Left lung (tissue), 10 donors: Measurements from ENCODE around the gene DNASE1L1. TPM values are rescaled to one million over a fixed set of nuclear protein-coding genes. Genes with fewer than 3 reads are reported as not detected.

Source experiments
- ATAC-seq: fragments of 200-7000 bp; cut with Tn5 transposase; one replicate; pipeline ENCODE4 v1.9.1; 2020; ENCODE audit warnings: moderate library complexity
- DNase-seq, 4 donors: peaks; one replicate each; pipeline ENCODE4 v3.0.0-alpha.2; 2013 to 2020
- H3K27ac ChIP-seq, 2 donors: fragments of 200-600 bp; sonication (generic) in 1 of 2; one replicate each; pipeline versions ENCODE4 v1.5.0 to v1.8.0; 2020 to 2021
- H3K27me3 ChIP-seq, 2 donors: fragments of 200-600 bp; sonication (generic) in 1 of 2; one replicate each; pipeline versions ENCODE4 v1.5.0 to v1.8.0; 2020 to 2021
- H3K36me3 ChIP-seq, 2 donors: fragments of 200-600 bp; sonication (generic) in 1 of 2; one replicate each; pipeline versions ENCODE4 v1.5.0 to v1.8.0; 2020 to 2021
- H3K4me1 ChIP-seq, 2 donors: fragments of 200-600 bp; one replicate each; pipeline ENCODE4 v1.8.0; 2021
- H3K4me3 ChIP-seq, 2 donors: fragments of 200-600 bp; sonication (generic) in 1 of 2; one replicate each; pipeline versions ENCODE4 v1.5.0 to v1.8.0; 2020 to 2021; ENCODE audit warnings: mild to moderate bottlenecking in 1 of 2
- H3K9me3 ChIP-seq, 2 donors: fragments of 200-600 bp; sonication (generic) in 1 of 2; one replicate each; pipeline versions ENCODE4 v1.5.0 to v1.8.0; 2020 to 2021
- intact Hi-C, 2 donors: fragments of 100-400 bp; cut with DNase I; formaldehyde crosslinking; loops; one replicate each; pipeline versions ENCODE4 v1.11.2 to v1.14.2; 2022
- polyA plus RNA-seq, 6 donors: library from polyadenylated mRNA; unstranded; fragments of 120-200 nt; gene quantifications; one replicate each; pipeline ENCODE4 v1.2.1, GENCODE V29; 2013; ENCODE audit not compliant: insufficient read length in 6 of 6
- total RNA-seq, 2 donors: library from RNA; stranded (reverse); fragmentation: NEBNext Ultra II Directional; extraction: Animal tissue kit (Norgen Biotek cat#: 25700); gene quantifications; one replicate each; pipeline ENCODE4 v1.2.1, GENCODE V29; 2021
- TF ChIP-seq, protein P1 (sequence below), 2 donors: fragments of 200-600 bp; sonication (generic) in 1 of 2; IDR thresholded peaks; one replicate each; pipeline versions ENCODE4 v1.5.0 to v1.8.0; 2021; ENCODE audit warnings: antibody characterized with exemption in 2 of 2
- donor health status: DM: no; HTN: yes; CAD: no.
- donor health status: DM: no; HTN: no; CAD: no.

The DNASE1L1 gene
- total and polyA plus RNA-seq, 8 donors, result 8.8 to 36.1 (median 10.4) TPM

DNA sequence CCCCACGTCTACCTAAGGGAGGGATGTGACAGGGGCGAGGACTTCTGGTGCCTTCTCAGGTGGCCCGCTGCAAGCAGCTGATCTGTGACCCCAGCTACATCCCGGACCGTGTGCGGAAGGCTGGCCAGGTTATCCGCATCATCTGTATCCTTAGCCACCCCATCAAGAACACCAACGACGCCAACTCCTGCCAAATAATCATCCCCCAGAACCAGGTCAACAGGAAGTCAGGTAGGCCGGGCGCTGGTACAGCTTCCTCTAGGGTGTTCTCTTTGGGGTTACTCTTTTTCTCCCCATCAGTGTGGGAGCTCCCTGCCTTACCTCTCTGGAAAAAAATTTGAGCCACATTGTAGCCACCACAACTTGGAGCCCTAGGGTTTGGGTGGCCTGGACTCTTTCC, 32.5 kb upstream of the DNASE1L1 start:
- H3K9me3 ChIP-seq, result no peaks in the 10 kb centered on the region
- ATAC-seq, result no peak

DNA sequence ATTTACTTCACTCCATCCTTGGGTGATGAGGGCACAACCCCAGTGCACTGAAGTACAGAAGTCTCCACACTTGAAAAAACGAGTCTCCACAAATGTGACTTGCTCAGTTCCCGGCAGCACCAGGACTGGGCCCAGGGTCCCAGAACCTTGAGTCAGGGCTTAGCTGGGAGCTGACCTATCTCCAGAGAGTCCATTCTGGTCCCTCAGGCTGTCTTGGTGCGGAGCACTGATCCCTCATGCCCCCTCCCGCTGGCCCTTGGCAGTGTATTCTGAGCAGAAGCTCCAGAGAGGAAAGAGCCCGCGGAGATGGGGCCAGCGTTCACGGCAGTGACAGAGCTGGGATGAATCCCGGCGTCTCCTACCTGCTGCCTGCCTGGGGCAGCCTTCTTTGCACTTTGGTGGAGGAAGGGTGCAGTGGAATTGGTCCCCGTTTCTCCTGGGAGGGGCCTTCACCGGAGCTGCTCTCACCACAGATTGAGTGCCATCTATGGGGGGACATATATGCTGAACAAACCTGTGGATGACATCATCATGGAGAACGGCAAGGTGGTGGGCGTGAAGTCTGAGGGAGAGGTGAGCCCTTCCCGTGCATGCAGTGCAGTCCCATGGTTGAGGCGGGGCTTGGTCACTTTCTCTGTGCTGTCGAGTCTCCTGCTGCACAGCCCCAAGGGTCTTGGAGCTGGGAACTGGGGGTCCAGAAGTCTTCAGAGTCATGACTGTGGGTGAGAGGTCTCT, 31.7 kb upstream of the DNASE1L1 start:
- Histone ChIP-seq H3K27ac (no peak overlapping the region), H3K36me3 (peaks cover 0 to 41% of the 10 kb centered on the region in 2 donors), H3K9me3 (no peaks in the 10 kb centered on the region), H3K4me1 (peaks cover 0 to 33% of the 10 kb centered on the region in 2 donors), H3K4me3 (no peak overlapping the region), H3K27me3 (no peaks in the 10 kb centered on the region)
- intact Hi-C loops, result no loop called here
- ATAC-seq, result no peak
- TF ChIP-seq, protein P1, sequence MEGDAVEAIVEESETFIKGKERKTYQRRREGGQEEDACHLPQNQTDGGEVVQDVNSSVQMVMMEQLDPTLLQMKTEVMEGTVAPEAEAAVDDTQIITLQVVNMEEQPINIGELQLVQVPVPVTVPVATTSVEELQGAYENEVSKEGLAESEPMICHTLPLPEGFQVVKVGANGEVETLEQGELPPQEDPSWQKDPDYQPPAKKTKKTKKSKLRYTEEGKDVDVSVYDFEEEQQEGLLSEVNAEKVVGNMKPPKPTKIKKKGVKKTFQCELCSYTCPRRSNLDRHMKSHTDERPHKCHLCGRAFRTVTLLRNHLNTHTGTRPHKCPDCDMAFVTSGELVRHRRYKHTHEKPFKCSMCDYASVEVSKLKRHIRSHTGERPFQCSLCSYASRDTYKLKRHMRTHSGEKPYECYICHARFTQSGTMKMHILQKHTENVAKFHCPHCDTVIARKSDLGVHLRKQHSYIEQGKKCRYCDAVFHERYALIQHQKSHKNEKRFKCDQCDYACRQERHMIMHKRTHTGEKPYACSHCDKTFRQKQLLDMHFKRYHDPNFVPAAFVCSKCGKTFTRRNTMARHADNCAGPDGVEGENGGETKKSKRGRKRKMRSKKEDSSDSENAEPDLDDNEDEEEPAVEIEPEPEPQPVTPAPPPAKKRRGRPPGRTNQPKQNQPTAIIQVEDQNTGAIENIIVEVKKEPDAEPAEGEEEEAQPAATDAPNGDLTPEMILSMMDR (IDR thresholded peaks at IDR 0.05), result no peak
- no peak for DNase-seq

More for the DNA sequence above, 32.5 kb upstream of the DNASE1L1 start:
- H3K27ac ChIP-seq, result no peak overlapping the region
- H3K4me1 ChIP-seq, result peaks cover 0 to 26% of the 10 kb centered on the region in 2 donors
- no peak overlapping the region for H3K4me3 ChIP-seq
- peaks cover 0 to 44% of the 10 kb centered on the region in 2 donors for H3K36me3 ChIP-seq
- no peak for DNase-seq
- no peaks in the 10 kb centered on the region for H3K27me3 ChIP-seq
- TF ChIP-seq, protein P1 (IDR thresholded peaks at IDR 0.05), result no peak
- intact Hi-C loops, result no loop called here

DNA sequence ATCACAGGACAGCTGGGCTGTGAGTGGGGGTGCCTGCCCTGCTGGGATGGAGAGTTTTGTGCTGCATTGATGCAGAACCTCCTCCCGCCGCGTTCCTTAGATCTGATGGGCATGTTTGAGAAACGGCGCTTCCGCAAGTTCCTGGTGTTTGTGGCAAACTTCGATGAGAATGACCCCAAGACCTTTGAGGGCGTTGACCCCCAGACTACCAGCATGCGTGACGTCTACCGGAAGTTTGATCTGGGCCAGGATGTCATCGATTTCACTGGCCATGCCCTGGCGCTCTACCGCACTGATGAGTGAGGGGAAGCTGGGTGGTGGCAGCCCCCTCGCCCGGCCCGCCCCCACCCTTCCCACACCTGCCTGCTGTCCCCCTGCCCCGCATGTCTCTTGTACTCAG, 30.8 kb upstream of the DNASE1L1 start:
- ATAC-seq (no peak), DNase-seq (no peak)
- TF ChIP-seq, protein P1 (IDR thresholded peaks at IDR 0.05), result no peak
- Histone ChIP-seq H3K27me3 (no peaks in the 10 kb centered on the region), H3K9me3 (no peaks in the 10 kb centered on the region), H3K4me3 (no peak overlapping the region), H3K4me1 (peaks cover 0 to 25% of the 10 kb centered on the region in 2 donors), H3K36me3 (peaks cover 0 to 50% of the 10 kb centered on the region in 2 donors), H3K27ac (no peak overlapping the region)
- intact Hi-C loops, result no loop called here

DNA sequence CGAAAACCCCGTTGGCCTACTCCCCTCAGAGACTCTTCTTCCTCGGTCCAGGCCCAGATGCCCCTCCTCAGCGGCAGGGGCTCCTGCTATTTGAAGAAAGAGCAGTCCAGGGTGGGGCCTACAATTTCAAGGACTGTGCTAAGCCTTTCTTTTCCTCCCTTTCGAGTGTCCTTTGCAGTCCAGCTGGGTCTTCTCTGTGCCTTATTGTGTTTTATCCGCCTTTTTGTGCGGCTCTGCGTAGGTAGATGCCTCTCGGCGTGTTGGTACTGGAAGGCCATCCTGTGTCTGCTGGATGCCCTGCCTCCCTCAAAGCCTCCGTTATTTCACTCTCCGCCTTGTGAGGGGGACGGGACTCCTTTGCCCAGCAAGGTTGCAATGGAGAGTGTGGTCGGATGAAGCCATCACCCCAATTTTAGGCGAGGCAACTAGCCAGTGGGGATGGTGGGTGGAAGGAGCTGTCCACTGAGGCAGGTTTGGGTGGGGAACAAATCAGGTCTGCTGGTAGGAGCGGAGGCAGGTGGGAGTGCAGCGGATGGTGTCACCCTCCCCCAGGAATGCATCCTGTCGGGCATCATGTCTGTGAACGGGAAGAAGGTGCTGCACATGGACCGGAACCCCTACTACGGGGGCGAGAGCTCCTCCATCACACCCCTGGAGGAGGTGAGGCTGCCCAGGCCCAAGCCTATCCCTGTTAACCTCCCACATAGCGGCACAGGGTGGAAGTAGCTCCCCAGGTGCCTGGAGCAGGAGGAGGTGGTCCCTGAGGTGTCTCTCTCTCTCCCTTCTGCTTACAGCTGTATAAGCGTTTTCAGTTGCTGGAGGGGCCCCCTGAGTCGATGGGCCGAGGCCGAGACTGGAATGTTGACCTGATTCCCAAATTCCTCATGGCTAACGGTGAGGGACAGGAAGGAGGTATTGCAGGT, 29.2 kb upstream of the DNASE1L1 start:
- Histone ChIP-seq H3K27me3 (no peaks in the 10 kb centered on the region), H3K4me3 (peak overlapping the region; percentile 46 to 84), H3K9me3 (no peaks in the 10 kb centered on the region), H3K27ac (peak overlapping the region in 1 of 2 donors; percentile 44), H3K4me1 (peaks cover 0 to 21% of the 10 kb centered on the region in 2 donors), H3K36me3 (peaks cover 0 to 66% of the 10 kb centered on the region in 2 donors)
- no peak for ATAC-seq
- no peak for DNase-seq
- intact Hi-C loops, result no loop called here
- TF ChIP-seq, protein P1 (IDR thresholded peaks at IDR 0.05), result no peak
